Measurements from ENCODE around the gene LUC7L. TPM values are rescaled to one million over a fixed set of nuclear protein-coding genes. Genes with fewer than 3 reads are reported as not detected.

Gene LUC7L
- total RNA-seq, 6 donors from 2014 or later = 57.9 to 394 (median 108) TPM

DNA sequence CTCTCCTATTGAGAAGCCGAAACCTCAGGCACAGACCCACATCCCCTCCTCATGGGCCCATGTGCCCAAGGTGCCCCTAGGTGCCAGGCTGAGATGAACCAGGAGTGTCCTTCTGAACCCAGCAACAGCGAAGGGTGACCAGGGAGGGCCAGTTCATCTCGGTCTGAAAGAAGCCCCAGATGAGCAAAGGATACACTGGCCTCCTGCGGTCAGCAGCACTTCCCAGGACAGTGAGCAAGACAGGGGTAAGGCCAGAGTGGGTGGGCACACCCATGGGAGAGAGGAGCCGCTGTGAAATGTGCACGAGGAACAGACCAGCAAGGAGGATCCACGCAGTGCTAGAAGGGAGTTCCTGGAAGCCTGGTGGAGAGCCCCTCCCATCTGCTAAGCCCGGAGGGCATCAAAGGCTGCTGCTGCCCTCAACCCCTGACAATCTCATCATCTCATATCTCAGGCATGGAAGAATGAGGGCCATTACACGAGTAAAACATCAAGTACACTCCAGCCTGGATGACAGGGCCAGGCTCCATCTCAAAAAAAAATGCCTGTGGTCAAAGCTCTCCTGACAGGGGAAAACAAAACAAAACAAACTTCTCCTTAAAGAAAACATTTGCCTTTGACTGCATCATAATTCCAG is 80.1 kb downstream of the LUC7L start:
- 37 to 48% methylated on average over 5 to 9 of the region's 9 CpGs for WGBS, 2 donors
- Histone ChIP-seq H3K4me3 (no peak overlapping the region), H3K27me3 (no peaks in the 10 kb centered on the region), H3K27ac (no peak overlapping the region), H3K9me3 (no peaks in the 10 kb centered on the region), H3K36me3 (no peaks in the 10 kb centered on the region), H3K4me1 (peaks cover 0 to under 1% (median under 1%) of the 10 kb centered on the region in 4 donors)
- peak; percentile 23 to 38 for ATAC-seq (ENCODE audit: low FRiP score in 2 of 2)
- no peak for DNase-seq
- TF ChIP-seq POLR2A (IDR thresholded peaks at IDR 0.05) = no peak
- no peak for TF ChIP-seq EP300 (IDR thresholded peaks at IDR 0.05)
- TF ChIP-seq, protein P1, sequence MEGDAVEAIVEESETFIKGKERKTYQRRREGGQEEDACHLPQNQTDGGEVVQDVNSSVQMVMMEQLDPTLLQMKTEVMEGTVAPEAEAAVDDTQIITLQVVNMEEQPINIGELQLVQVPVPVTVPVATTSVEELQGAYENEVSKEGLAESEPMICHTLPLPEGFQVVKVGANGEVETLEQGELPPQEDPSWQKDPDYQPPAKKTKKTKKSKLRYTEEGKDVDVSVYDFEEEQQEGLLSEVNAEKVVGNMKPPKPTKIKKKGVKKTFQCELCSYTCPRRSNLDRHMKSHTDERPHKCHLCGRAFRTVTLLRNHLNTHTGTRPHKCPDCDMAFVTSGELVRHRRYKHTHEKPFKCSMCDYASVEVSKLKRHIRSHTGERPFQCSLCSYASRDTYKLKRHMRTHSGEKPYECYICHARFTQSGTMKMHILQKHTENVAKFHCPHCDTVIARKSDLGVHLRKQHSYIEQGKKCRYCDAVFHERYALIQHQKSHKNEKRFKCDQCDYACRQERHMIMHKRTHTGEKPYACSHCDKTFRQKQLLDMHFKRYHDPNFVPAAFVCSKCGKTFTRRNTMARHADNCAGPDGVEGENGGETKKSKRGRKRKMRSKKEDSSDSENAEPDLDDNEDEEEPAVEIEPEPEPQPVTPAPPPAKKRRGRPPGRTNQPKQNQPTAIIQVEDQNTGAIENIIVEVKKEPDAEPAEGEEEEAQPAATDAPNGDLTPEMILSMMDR (IDR thresholded peaks at IDR 0.05) = no peak
- no peak for TF ChIP-seq POLR2AphosphoS5 (IDR thresholded peaks at IDR 0.05)

DNA sequence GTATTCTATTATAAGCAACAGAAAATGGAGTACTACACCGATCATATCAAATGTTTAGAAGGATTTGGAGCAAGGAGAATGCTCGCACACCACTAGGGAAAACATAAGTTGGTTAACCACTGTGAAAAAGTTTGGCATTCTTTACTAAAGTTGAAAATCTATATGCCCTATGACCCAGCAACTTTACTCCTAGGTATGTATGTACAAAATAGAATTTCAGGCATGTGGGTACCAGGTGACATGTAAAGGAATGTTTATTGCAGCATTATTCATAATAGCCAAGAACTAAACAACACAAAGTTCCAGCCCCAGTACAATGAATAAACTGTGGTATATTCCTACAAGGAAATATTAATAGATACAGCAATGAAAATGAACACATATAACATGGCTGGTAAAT is 82.6 kb downstream of the LUC7L start:
- Histone ChIP-seq H3K4me1 (no peaks in the 10 kb centered on the region), H3K4me3 (no peak overlapping the region), H3K9me3 (no peaks in the 10 kb centered on the region), H3K27me3 (no peaks in the 10 kb centered on the region), H3K36me3 (no peaks in the 10 kb centered on the region), H3K27ac (no peak overlapping the region)
- DNase-seq (no peak), ATAC-seq (ENCODE audit: low FRiP score in 2 of 2) (no peak)
- 81 to 86% methylated on average over 2 of the region's 2 CpGs for WGBS, 2 donors
- TF ChIP-seq POLR2A (IDR thresholded peaks at IDR 0.05) (no peak), POLR2AphosphoS5 (IDR thresholded peaks at IDR 0.05) (no peak), EP300 (IDR thresholded peaks at IDR 0.05) (no peak)
- TF ChIP-seq, protein P1 (IDR thresholded peaks at IDR 0.05) = no peak

DNA sequence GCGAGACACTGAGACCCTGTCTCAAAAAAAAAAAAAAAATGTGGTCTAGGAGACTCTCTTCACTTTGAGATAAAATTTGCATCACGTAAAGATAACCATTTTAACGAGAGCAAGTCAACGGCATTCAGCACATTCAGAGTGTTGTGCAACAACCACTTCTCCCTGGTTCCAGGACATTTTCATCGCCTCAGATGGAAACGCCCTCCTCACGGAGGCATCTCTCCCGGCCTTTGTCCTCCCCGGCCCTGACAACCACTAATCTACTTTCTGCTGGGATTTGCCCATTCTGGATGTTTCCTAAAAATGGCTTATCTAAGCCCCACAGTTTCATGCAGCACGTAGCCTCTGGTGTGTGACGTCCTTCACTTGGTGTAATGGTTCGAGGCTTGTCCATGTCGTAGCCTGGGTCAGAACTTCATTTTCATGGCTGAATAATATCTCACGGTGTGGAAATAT is 84.4 kb downstream of the LUC7L start:
- no peaks in the 10 kb centered on the region for H3K27me3 ChIP-seq
- H3K27ac ChIP-seq = no peak overlapping the region
- H3K36me3 ChIP-seq = no peaks in the 10 kb centered on the region
- ATAC-seq (ENCODE audit: low FRiP score in 2 of 2) (no peak), DNase-seq (no peak)
- no peak for TF ChIP-seq POLR2AphosphoS5 (IDR thresholded peaks at IDR 0.05)
- no peaks in the 10 kb centered on the region for H3K9me3 ChIP-seq
- H3K4me3 ChIP-seq = no peak overlapping the region
- WGBS, 2 donors = 73 to 81% methylated on average over 14 of the region's 14 CpGs
- H3K4me1 ChIP-seq = no peaks in the 10 kb centered on the region

DNA sequence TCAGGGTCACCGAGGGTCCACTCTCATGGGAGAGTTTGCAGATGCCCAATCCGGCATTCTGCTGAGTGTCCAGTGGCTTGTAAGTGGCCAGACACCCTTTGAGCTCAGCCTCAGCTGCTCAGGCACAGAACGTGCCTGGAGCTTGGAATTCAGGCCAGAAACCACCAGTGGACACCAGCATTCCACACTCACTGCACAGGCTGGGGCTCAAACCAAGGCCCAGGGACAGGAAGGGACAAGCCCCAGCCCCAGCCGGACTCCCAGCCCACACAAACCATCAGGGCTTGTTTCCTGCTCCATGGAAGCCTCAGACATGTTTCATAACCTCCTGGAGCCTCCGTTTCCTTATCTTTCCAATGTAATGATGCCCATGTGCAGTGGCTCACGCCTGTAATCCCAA is 85.8 kb downstream of the LUC7L start:
- H3K27me3 ChIP-seq = no peaks in the 10 kb centered on the region
- H3K4me3 ChIP-seq = no peak overlapping the region
- no peaks in the 10 kb centered on the region for H3K9me3 ChIP-seq
- ATAC-seq (ENCODE audit: low FRiP score in 2 of 2) = no peak
- TF ChIP-seq, protein P1 (IDR thresholded peaks at IDR 0.05) = no peak
- TF ChIP-seq POLR2A (IDR thresholded peaks at IDR 0.05) = no peak
- no peak for TF ChIP-seq EP300 (IDR thresholded peaks at IDR 0.05)
- no peak for TF ChIP-seq POLR2AphosphoS5 (IDR thresholded peaks at IDR 0.05)
- no peak for DNase-seq
- no peak overlapping the region for H3K27ac ChIP-seq
- WGBS, 2 donors = 61 to 77% methylated on average over 5 to 6 of the region's 6 CpGs
- no peaks in the 10 kb centered on the region for H3K36me3 ChIP-seq
- H3K4me1 ChIP-seq = peaks cover 0 to 9% (median 2%) of the 10 kb centered on the region in 4 donors

DNA sequence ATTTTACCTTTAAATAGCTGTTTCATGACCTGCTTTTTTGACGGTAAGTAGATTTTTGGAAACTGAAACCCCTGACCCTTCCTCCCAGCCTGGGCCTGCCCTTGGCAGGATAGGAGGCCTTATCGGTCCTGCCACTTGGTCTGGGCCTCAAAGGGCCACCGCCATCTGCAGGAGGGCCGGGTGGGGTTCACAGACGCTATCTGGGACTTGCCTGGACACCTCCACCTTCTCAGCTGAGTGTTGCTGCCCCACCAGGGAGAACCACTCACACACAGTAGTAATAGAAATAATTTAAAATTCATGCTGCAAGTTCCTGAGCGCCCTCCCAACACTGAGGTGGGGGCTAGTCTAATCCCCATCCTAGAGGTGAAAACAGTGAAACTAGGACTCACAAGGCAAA is 86.2 kb downstream of the LUC7L start:
- ATAC-seq (ENCODE audit: low FRiP score in 2 of 2) (no peak), DNase-seq (no peak)
- no peak for TF ChIP-seq POLR2AphosphoS5 (IDR thresholded peaks at IDR 0.05)
- TF ChIP-seq EP300 (IDR thresholded peaks at IDR 0.05) = no peak
- TF ChIP-seq, protein P1 (IDR thresholded peaks at IDR 0.05) = no peak
- TF ChIP-seq POLR2A (IDR thresholded peaks at IDR 0.05) = no peak
- no peak overlapping the region for H3K27ac ChIP-seq
- H3K27me3 ChIP-seq = no peaks in the 10 kb centered on the region
- H3K9me3 ChIP-seq = no peaks in the 10 kb centered on the region
- 85 to 90% methylated on average over 6 of the region's 6 CpGs for WGBS, 2 donors
- peaks cover 0 to 9% (median 2%) of the 10 kb centered on the region in 4 donors for H3K4me1 ChIP-seq
- no peak overlapping the region for H3K4me3 ChIP-seq
- no peaks in the 10 kb centered on the region for H3K36me3 ChIP-seq

All from upper lobe of left lung (tissue), 6 donors.